ENCODE measurements around the gene MAPK10. TPM values are rescaled to one million over a fixed set of nuclear protein-coding genes. Genes with fewer than 3 reads are reported as not detected.

Gene MAPK10
- total RNA-seq, 1 donor from 2014 or later = 123 TPM

DNA sequence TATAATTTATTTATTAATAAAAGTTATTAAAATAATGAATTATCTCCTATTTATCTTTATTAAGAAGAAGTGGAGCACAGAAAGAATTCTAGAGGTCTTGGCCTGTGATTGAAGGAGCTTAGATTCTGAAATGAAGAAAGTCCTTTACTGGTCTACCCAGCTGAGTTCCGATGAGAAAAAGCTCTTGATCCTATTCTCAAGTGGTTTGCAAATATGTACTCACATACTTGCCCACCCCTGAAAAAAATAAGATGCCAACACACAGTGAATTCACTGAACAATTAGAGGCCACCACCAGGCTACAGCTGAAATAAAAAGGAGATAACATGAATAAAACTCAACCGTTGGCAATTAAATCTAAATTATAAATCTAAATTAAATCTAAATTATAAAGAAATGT lies 253.4 kb downstream of the MAPK10 start:
- H3K4me1 ChIP-seq = no peaks in the 10 kb centered on the region
- no peak for DNase-seq (ENCODE audit: extremely low spot score in 2 of 2)
- TF ChIP-seq, protein P1, sequence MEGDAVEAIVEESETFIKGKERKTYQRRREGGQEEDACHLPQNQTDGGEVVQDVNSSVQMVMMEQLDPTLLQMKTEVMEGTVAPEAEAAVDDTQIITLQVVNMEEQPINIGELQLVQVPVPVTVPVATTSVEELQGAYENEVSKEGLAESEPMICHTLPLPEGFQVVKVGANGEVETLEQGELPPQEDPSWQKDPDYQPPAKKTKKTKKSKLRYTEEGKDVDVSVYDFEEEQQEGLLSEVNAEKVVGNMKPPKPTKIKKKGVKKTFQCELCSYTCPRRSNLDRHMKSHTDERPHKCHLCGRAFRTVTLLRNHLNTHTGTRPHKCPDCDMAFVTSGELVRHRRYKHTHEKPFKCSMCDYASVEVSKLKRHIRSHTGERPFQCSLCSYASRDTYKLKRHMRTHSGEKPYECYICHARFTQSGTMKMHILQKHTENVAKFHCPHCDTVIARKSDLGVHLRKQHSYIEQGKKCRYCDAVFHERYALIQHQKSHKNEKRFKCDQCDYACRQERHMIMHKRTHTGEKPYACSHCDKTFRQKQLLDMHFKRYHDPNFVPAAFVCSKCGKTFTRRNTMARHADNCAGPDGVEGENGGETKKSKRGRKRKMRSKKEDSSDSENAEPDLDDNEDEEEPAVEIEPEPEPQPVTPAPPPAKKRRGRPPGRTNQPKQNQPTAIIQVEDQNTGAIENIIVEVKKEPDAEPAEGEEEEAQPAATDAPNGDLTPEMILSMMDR (IDR thresholded peaks at IDR 0.05) = no peak
- no peak for TF ChIP-seq POLR2AphosphoS5 (IDR thresholded peaks at IDR 0.05; ENCODE audit: insufficient read depth in 1 of 2, low read depth in 1 of 2)
- TF ChIP-seq POLR2A (IDR thresholded peaks at IDR 0.05) = no peak
- peaks cover 0 to 5% of the 10 kb centered on the region in 2 donors for H3K36me3 ChIP-seq
- no peak overlapping the region for H3K27ac ChIP-seq
- intact Hi-C loops (cut with DNase I) = no loop called here
- H3K9me3 ChIP-seq = no peaks in the 10 kb centered on the region
- no peak overlapping the region for H3K4me3 ChIP-seq
- no peaks in the 10 kb centered on the region for H3K27me3 ChIP-seq

DNA sequence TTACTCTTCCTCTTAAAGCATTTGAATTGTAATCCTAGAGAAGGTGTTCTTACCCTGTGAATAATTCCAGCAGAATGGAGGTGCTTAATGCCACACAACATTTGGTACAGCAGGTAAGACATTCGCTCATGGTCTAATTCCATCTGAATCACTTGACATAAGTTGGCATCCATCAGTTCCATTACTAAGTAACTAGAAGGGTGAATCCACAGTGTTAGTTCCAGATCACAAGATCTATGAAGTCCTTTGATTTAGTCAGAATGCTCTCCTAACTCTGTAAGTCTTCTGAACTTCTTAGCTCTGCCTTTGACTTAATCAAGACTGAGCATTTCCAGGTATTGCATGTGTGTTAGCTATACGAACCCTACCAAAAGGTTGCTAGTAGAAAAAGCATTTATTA lies 258.0 kb downstream of the MAPK10 start:
- Histone ChIP-seq H3K27me3 (no peaks in the 10 kb centered on the region), H3K4me3 (no peak overlapping the region), H3K9me3 (no peaks in the 10 kb centered on the region), H3K4me1 (no peaks in the 10 kb centered on the region), H3K27ac (no peak overlapping the region), H3K36me3 (peaks cover 0 to 5% of the 10 kb centered on the region in 2 donors)
- TF ChIP-seq, protein P1 (IDR thresholded peaks at IDR 0.05) = no peak
- TF ChIP-seq POLR2AphosphoS5 (IDR thresholded peaks at IDR 0.05; ENCODE audit: insufficient read depth in 1 of 2, low read depth in 1 of 2) (no peak), POLR2A (IDR thresholded peaks at IDR 0.05) (no peak)
- no peak for DNase-seq (ENCODE audit: extremely low spot score in 2 of 2)
- intact Hi-C loops (cut with DNase I) = no loop called here

DNA sequence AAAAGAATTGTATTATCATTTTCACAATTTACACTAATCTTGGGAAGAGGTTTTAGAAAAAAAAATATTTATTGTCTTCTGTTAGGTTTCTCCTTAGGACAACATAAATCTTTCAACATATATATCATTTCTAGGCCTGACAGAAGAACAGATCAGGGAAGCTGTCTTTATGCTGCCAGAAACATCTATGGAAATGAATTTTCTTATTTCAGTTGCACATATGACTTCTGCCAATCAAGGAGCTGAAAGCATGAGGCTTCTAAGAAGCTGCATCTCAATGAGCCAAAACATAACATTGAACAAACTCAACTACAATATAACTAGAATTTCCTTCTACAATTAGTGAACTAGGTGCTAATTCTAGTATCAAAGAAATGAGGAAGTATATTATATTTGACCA lies 258.4 kb downstream of the MAPK10 start:
- Histone ChIP-seq H3K4me1 (no peaks in the 10 kb centered on the region), H3K9me3 (no peaks in the 10 kb centered on the region), H3K4me3 (no peak overlapping the region), H3K27me3 (no peaks in the 10 kb centered on the region), H3K27ac (no peak overlapping the region), H3K36me3 (peaks cover 0 to 5% of the 10 kb centered on the region in 2 donors)
- intact Hi-C loops (cut with DNase I) = no loop called here
- TF ChIP-seq POLR2A (IDR thresholded peaks at IDR 0.05) (no peak), POLR2AphosphoS5 (IDR thresholded peaks at IDR 0.05; ENCODE audit: insufficient read depth in 1 of 2, low read depth in 1 of 2) (no peak)
- TF ChIP-seq, protein P1 (IDR thresholded peaks at IDR 0.05) = no peak
- DNase-seq (ENCODE audit: extremely low spot score in 2 of 2) = no peak

DNA sequence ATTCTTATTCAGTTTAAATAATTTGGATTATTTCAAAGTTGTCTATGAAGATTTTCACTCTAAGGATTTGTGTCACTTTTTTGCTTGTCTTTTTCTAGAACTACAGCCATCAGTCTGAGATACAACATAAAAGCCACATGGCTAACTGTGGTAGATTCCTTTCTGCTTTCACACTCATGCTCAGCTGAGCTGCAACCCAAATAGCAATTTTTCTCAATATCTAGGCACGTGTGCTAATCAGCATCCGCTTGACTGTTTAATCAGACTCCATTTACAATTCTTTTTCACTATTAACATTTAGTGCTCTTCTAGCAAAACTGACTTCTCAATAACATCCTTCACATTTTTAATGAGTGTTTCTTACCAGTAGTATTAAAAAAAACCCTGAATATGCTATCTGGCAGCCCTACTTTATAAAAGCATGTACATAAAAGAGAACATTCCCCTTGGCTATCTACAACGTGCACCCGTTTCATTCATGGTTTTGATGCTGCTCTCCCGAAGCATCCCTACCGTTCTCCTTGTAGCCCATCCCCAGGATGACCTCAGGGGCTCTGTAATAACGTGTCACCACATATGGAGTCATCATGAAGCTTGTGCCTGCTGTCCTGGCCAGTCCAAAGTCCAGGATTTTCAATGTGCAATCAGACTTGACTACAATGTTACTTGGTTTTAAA lies 259.2 kb downstream of the MAPK10 start:
- TF ChIP-seq, protein P1 (IDR thresholded peaks at IDR 0.05) = no peak
- TF ChIP-seq POLR2A (IDR thresholded peaks at IDR 0.05) (no peak), POLR2AphosphoS5 (IDR thresholded peaks at IDR 0.05; ENCODE audit: insufficient read depth in 1 of 2, low read depth in 1 of 2) (no peak)

DNA sequence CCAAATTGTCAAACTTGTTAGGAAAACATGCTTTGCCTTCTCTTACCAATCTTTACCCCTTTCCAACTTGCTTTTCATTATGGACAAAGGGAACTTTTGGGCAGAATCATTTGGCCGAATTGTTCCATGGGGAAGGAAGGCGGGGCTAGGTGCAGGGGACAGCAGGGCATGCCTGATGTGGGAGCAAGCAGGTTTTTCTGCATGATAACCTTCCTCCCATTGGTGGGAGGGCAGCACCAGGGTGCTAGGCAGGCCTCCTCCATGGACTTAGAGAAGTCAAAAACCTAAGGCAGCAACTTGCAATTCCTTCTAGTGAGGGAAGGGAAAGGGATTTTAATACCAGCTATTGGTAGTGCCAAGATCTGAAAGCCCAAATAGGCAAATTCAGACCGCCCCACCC lies 260.5 kb downstream of the MAPK10 start:
- TF ChIP-seq POLR2AphosphoS5 (IDR thresholded peaks at IDR 0.05; ENCODE audit: insufficient read depth in 1 of 2, low read depth in 1 of 2) = no peak
- TF ChIP-seq, protein P1 (IDR thresholded peaks at IDR 0.05) = no peak
- TF ChIP-seq POLR2A (IDR thresholded peaks at IDR 0.05) = no peak
- H3K4me3 ChIP-seq = no peak overlapping the region
- intact Hi-C loops (cut with DNase I) = no loop called here
- DNase-seq (ENCODE audit: extremely low spot score in 2 of 2) = no peak
- H3K9me3 ChIP-seq = no peaks in the 10 kb centered on the region
- no peaks in the 10 kb centered on the region for H3K4me1 ChIP-seq
- H3K27ac ChIP-seq = no peak overlapping the region
- no peaks in the 10 kb centered on the region for H3K27me3 ChIP-seq
- peaks cover 0 to 5% of the 10 kb centered on the region in 2 donors for H3K36me3 ChIP-seq

More for the DNA sequence above, 259.2 kb downstream of the MAPK10 start:
- Histone ChIP-seq H3K27ac (no peak overlapping the region), H3K36me3 (peaks cover 0 to 5% of the 10 kb centered on the region in 2 donors), H3K4me1 (no peaks in the 10 kb centered on the region), H3K9me3 (no peaks in the 10 kb centered on the region), H3K4me3 (no peak overlapping the region), H3K27me3 (no peaks in the 10 kb centered on the region)
- DNase-seq (ENCODE audit: extremely low spot score in 2 of 2) = no peak
- intact Hi-C loops (cut with DNase I) = no loop called here
